Fibroblast of villous mesenchyme (primary cell): ENCODE measurements around the gene KLHDC8A. TPM values are rescaled to one million over a fixed set of nuclear protein-coding genes. Genes with fewer than 3 reads are reported as not detected.
A peak's percentile ranks its signal among the peaks of the same experiment; 100 is the strongest.

Experiments
- DNase-seq: peaks from one replicate; pipeline ENCODE4 v3.0.0-alpha.2; 2010; ENCODE audit warnings: low read depth
- H3K4me3 ChIP-seq: 2 replicates; pipeline ENCODE4 v1.5.1; 2011; ENCODE audit warnings: low read depth, mild to moderate bottlenecking, low read length
- total RNA-seq: library from RNA; depleted of rRNA; stranded (reverse); fragments of >200 nt; gene quantifications from 2 replicates; pipeline ENCODE4 v1.2.3, GENCODE V29; 2012
- TF ChIP-seq, protein P1 (sequence below): IDR thresholded peaks from 2 replicates; pipeline ENCODE4 v1.5.1; 2012; ENCODE audit warnings: low read depth, mild to moderate bottlenecking, low read length; ENCODE audit not compliant: insufficient read depth

KLHDC8A gene
- total RNA-seq, 1 donor, result not detected

DNA sequence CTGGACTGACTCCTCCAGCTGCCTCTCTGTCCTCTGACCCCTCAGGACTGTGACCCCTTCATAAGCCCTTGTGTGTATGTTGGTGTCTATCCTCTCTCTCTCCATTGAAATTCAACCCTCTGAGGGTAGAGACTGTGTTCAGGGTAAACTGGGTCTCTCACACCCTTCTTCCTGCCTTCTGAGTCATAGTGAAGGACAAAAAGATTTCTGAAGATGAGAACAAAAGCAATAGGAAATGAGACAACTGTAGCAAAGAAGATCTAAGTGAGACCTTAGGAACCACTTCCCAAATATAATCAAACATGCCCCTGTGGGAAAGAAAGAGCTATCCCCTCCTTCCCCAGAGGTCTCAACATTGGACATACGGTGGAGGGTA is 52.0 kb downstream of the KLHDC8A start:
- TF ChIP-seq, protein P1, sequence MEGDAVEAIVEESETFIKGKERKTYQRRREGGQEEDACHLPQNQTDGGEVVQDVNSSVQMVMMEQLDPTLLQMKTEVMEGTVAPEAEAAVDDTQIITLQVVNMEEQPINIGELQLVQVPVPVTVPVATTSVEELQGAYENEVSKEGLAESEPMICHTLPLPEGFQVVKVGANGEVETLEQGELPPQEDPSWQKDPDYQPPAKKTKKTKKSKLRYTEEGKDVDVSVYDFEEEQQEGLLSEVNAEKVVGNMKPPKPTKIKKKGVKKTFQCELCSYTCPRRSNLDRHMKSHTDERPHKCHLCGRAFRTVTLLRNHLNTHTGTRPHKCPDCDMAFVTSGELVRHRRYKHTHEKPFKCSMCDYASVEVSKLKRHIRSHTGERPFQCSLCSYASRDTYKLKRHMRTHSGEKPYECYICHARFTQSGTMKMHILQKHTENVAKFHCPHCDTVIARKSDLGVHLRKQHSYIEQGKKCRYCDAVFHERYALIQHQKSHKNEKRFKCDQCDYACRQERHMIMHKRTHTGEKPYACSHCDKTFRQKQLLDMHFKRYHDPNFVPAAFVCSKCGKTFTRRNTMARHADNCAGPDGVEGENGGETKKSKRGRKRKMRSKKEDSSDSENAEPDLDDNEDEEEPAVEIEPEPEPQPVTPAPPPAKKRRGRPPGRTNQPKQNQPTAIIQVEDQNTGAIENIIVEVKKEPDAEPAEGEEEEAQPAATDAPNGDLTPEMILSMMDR, result no peak
- H3K4me3 ChIP-seq, result no peak overlapping the region
- DNase-seq, result no peak

DNA sequence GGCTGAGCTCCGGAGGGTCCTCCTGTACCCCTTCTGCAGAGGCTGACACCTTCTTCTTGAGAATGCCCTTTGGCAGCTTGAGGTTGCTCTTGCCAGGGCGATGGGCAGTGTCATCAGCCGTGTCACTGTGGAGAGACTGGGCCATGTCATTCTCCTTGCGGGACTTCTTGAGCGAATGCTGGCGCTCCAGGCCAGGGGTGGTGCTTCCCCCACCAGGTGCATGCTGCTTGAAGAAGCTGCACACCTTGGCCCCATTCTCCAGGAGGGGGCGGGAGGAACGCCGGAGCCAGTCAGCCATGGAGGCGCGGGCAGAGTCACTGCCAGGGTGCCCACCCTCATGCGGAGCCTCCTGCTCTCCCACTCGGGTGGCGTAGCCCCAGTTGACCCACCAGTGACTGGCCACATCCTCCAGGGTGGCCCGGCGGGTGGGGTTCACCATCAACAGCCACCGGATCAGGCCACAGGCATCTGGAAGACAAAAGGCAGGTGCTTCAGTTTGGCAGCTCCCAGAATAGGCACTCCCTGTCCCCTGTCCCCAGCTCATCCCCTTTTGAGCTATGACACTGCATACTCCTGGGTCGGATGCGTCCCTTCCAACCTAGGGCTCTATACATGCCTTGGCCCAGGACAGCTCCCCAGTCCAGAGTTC is 52.6 kb downstream of the KLHDC8A start:
- no peak overlapping the region for H3K4me3 ChIP-seq
- DNase-seq, result no peak
- TF ChIP-seq, protein P1, result no peak

DNA sequence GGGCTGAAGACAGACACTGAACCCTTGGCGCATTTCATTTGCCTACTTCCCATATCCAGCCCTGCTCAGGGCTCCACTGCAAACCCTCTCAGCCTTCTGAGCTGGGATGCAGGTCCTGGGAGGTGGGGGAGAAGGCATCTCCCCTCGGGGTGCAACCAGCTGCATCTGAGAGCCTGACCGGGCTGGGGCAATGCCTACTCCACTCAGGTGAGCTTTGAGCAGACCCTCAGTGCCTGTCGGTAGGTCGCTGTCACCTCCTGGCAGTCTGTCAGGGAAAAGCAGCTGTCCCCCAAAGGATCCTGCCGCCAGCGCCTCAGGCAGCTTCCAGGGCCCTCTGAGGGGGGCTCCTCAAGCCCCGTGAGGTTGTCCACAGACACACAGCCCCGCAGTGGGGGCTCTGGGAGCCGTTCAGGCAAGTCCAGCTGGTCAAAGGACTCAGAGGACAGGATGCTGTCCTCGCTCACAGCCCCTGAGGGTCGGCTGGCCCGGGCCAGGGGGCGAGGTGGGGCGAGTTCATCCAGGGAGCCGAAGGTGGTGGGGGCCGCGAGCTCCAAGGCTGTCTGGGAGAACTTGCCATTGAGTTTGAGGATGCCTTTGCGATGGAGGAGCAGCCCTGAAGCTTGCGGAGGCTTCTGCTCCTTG is 53.4 kb downstream of the KLHDC8A start:
- TF ChIP-seq, protein P1, result no peak
- DNase-seq, result no peak
- H3K4me3 ChIP-seq, result no peak overlapping the region

DNA sequence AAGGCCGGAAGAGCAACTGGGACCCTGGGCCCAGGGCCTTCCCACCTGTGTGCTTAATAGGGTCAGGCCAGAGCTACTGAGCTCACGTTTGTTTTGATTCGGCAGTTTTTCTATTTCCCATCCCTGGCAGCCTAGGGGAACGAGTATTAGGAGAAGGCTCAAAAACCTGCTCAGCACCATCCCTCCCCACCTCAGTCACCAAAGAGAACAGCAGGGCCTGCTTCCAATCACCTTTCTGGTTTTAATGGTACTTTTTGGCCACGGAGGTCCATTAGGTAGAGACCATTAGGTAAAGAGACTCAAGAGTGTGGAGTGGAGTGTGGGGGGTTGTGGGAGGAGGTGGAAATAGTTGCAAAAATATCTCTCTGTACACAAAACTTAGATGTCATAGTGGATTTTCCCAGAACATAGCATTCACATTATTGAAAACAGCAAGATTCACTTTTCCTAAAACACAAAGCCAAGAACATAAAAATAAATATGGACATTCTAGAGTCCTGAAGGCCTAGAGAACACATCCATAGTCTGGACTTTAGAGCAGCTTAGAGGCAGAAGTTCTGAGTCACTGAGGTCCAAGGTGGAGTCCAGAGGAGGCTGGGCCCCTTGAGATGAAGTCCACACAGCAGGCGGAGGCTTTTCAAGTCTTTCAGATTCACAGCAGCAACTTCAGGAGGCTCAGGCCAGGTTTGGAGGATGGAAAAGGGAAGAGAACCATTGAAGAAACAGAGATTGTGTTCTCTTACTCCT is 54.7 kb downstream of the KLHDC8A start:
- no peak overlapping the region for H3K4me3 ChIP-seq
- TF ChIP-seq, protein P1, result no peak
- DNase-seq, result no peak

DNA sequence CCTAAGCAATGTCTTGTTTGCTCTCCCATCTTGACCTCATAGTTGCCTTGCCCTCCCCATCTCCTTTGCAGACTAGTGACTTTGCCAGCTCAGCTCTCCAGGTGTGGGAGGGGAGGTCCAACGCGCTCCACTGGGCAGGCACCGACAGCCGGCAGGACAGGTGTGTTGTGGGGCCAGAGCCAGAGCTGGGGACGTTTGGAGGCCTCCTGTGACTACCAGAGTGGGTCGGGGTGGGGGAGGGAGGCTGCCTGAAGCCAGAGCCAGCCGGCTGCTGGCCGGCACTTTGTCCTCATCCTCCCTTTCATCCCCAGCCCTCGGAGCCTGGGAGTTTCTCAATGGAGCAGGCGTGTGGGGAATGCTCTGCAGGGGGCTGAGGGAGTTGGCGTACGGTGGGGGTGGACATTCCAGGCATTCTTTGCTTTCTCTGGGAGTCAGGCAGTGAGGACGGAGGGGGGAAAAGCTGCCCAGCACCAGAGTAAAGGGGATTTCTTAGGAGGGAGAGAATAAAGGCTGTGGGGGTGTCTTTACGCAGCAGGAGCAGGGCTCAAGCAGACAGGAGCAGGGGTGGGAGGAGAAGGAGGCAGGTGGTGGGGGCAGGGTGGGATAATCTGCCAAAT is 55.4 kb downstream of the KLHDC8A start:
- TF ChIP-seq, protein P1, result no peak
- no peak overlapping the region for H3K4me3 ChIP-seq
- DNase-seq, result peak; percentile 85

DNA sequence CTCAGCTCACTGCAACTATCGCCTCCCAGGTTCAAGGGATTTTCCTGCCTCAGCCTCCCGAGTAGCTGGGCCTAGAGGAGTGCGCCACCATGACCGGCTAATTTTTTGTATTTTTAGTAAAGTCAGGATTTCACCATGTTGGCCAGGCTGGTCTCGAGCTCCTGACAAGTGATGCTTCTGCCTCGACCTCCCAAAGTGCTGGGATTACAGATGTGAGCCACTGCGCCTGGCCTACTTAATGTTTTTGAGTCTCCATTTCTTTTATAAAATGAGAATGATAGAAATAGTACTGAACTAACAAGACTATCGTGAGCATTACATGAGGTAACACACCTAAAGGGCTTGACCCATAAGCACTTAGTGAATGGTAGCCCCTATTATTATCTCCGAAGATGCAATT is 56.6 kb downstream of the KLHDC8A start:
- no peak overlapping the region for H3K4me3 ChIP-seq
- no peak for DNase-seq
- TF ChIP-seq, protein P1, result no peak
